SK-N-MC (cell line): ENCODE measurements around the gene ANKRD20A1.
"Not testable (repeated sequence)": the region's sequence is repeated elsewhere in the genome, so short reads cannot be mapped to it uniquely, and the experiment has no call there.

Source experiments
- DNase-seq: peaks from one replicate; pipeline ENCODE4 v3.0.0-alpha.2; 2011; ENCODE audit warnings: low read depth, low spot score
- H3K27ac ChIP-seq: fragments of 200-600 bp; sonication (generic); 2 replicates; pipeline ENCODE4 v1.5.1; 2016; ENCODE audit warnings: mixed run types
- H3K36me3 ChIP-seq: fragments of 200-600 bp; sonication (generic); 2 replicates; pipeline ENCODE4 v1.6.1; 2017; ENCODE audit warnings: antibody characterized with exemption, low read length, mixed read lengths; ENCODE audit not compliant: insufficient read depth
- H3K4me3 ChIP-seq: fragments of 200-600 bp; sonication (generic); 2 replicates; pipeline ENCODE4 v1.5.1; 2016
- H3K9ac ChIP-seq: fragments of 200-600 bp; sonication (generic); 2 replicates; pipeline ENCODE4 v1.8.0; 2017; ENCODE audit warnings: mixed run types, mixed read lengths; ENCODE audit not compliant: insufficient read length
- H3K9me3 ChIP-seq: fragments of 200-600 bp; sonication (generic); 2 replicates; pipeline ENCODE4 v1.6.1; 2017; ENCODE audit warnings: low read depth, mild to moderate bottlenecking, antibody characterized with exemption, low read length, moderate library complexity, mixed read lengths

The ANKRD20A1 gene

DNA sequence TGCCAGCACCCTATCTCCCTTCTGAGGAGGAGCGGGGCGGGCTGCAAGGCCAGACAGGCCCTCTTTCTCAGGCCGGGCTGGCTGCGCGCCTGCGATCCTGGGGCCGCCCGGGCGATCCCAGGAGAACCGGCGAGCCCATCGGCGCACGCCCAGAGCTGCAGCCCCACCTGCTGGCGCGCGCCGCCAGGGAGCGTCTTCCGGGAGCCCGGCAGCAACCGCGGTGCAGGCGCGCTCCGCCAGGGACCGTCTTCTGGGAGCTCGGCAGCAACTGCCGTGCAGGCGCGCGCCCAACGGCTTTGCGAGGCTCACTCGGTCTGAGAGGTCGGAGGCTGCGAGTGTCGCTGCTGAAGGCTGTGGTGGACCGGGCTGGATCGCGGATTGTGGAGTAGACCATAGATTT lies at the start of gene ANKRD20A1:
Gene ANKRD20A1 (plus strand): TSS at position 61 of the 400 bp plus-strand sequence. CDS start 496 bp downstream, outside the sequence.
- H3K4me3 ChIP-seq, DNase-seq, H3K9ac ChIP-seq, H3K9me3 ChIP-seq, H3K27ac ChIP-seq, H3K36me3 ChIP-seq: not testable (repeated sequence)

DNA sequence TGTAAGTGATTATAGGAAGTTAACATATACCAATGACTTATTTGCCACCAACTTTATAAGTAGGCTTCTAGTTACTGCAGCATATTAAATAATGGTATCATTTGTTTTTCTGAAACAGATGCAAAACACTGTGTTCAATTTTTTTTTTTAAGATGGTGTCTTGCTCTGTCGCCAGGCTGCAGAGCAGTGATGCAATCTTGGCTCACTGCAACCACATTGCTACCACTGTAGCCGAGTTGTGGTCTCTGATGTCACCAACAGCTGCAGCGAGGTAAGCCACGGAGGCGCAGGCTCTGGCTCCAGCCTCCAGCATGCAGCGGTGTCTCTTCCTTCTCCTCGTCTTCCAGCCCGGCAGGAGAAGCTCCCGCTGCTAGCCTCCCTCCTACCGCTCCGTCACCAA lies 26.6 kb upstream of the ANKRD20A1 start:
- H3K9me3 ChIP-seq, DNase-seq, H3K9ac ChIP-seq, H3K36me3 ChIP-seq, H3K4me3 ChIP-seq, H3K27ac ChIP-seq: not testable (repeated sequence)
